GM21528 (cell line): Measurements from ENCODE around the gene AGER.
"Not testable (repeated sequence)": the region's sequence is repeated elsewhere in the genome, so short reads cannot be mapped to it uniquely, and the experiment has no call there.

Source experiments
- ATAC-seq: cut with Tn5 transposase; IDR thresholded peaks from one replicate; pipeline ENCODE4 v1.9.1; 2021; ENCODE audit warnings: mild to moderate bottlenecking, moderate library complexity; ENCODE audit not compliant: unreplicated experiment, low FRiP score

AGER gene

DNA sequence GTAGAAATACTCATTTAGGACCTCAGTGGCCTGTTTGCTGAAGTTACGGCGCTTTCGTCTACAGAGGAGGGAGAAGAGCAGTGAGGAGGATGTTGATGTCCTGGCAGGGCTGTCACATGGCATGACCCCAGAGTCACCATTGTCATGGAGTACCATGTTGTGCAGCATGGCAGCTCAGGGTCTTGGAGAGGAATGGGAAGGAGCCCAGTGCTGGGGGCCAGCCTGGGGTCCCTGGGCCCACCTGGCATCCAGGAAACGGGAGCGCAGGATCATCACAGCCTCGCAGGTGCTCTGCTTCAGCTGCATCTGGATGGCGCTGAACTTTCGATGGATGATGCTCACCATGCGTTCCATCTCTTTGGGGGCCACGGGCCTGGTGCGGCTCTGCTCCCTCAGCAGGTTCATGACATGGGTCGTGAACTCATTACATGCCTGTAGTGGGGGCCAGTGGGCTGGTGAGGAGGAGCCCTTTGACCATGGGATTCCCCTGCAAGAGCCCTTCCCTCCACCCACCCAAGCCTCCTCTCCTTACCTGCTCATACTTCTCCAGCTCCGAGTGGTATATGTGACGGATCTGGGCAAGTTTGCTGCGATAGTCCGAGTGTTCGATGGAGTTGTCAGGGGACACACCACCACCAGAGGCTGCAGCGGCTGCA is 3.8 kb upstream of the AGER start:
- ATAC-seq: not testable (repeated sequence)

DNA sequence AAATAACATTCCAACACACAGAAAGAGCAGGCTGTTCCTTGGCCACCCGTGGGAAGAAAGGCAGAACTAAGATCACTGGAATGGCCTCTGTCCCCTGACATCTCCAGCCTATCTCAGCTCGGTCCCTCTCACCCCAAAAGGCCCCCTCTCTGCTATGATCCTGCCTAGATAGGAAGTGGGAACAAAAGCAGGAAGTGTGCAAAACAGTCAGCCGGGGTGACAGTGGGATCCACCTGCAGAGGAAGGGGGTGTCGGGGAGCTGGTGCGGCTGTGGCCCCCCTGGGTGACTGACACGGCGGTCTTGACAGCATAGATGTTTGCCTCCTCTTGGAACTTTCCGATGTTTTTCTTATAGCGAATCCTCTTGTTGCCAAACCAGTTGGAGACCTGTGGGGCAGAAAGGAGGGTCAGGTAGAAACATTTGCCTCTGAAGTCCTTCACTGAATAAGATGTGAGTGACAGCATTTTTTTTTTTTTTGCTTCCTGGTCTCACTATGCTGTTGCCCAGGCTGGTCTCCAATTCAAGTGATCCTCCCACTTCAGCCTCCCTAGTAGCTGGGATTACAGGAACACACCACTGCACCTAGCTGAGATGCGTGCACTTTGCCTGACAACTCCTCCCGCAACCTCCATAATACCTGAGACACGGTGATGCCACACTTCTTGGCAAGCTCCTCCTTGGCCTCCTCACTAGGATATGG is 3.1 kb upstream of the AGER start:
- no peak for ATAC-seq

DNA sequence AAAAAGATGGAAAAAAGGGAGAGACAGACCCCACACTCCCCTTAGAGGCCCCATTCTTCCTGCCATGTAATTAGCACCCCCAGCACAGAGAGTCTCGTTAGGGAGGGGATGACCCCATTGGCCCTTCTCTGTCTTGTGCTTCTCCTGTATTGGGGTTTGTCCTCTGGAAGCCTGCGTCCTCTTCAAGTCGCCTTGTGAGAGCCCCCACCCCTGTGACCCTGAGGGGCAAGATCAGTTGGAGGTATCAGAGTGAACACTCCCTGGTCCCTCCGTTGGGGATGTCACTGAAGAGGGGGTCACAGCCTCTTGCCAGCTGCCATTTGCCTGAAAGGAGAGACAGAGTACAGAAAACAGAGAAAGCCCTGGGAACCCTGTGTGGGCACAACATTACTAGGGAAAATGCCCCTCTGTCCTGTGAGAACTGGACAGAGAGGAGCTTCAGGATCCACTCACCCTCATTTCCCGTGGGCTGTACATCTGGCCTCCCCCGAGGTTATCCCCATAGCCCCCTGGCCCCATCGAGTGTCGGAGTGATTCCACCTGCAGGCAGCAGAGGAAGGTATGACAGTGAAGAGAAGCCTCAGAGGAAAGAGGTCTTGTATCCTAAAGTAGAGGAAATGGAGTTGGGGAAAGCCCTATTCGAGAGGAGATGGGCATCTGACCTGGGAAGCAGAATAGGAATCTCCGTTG is 2.2 kb upstream of the AGER start:
- not testable (repeated sequence) for ATAC-seq

DNA sequence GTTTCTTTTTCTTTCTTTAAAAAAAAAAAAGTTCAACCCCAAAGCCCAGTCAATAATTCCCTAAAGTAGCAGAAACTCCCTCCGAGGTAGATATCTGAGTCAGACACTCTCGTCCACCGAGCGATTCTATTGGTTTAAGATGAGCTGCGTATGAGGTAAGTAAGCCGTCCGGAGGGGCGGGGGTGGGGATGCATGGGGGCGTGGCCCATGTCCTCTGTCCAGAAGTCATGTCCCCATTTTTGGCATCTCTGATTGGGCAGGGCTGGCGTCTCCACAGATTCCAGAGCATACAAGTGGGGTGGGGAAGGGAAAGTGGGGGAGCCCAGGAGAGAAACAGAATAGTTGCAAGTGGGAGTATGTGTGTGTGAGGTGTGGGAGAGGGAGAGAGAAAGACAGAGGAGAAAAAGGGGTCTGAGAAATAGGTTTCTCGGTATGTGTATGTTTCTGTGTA is 1.7 kb upstream of the AGER start:
- not testable (repeated sequence) for ATAC-seq

DNA sequence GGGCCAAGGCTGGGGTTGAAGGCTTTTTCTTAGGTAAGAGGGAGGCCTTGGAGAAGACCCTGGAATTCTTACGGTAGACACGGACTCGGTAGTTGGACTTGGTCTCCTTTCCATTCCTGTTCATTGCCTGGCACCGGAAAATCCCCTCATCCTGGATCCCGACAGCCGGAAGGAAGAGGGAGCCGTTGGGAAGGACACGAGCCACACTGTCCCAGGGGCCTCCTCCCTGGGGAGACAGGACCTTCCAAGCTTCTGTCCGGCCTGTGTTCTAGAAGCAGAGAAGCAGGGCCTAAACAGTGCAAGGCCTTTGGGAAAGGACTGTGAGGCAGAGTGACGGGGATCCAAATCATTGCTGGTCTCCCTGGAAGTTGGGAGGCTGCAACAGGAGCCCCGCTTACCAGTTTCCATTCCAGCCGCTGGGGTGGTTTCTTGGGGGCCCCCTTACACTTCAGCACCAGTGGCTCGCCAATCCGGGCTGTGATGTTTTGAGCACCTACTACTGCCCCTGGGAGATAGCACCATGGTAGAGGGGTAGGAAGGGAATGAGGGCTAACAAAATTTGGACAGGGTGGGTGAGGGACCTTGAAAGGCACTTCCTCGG is 470 bp downstream of the AGER start:
- no peak for ATAC-seq

DNA sequence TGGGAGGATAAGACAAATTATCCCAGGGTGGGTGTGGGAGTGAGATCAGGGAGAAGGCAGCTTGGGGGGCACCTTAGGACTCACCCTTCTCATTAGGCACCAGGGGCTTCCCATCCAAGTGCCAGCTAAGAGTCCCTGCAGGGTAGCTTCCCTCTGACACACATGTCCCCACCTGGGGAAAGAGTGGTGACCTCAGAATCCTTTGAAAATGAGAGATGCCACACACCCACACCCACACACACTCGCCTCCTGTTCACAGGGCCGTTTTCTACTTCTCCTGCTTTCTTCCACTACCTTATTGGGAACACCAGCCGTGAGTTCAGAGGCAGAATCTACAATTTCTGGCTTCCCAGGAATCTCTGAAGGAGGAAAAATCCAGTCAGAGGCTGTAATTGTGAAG is 1.0 kb downstream of the AGER start:
- ATAC-seq: no peak

DNA sequence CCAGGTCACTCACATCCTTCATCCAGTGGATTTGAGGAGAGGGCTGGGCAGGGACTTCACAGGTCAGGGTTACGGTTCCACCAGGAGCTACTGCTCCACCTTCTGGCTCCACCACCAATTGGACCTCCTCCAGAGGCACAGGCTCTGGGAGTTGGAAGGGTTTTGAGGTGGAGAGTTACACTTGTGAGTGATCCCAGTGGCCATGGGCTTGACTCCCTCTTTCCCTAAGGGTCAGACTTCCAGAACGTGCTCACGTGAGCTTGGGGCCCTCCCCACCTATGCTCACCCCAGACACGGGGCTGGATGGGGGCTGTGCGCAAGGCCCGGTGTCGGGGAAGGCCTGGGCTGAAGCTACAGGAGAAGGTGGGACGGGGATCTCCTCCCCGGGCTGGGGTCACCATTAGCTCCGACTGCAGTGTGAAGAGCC is 1.5 kb downstream of the AGER start:
- ATAC-seq: no peak

DNA sequence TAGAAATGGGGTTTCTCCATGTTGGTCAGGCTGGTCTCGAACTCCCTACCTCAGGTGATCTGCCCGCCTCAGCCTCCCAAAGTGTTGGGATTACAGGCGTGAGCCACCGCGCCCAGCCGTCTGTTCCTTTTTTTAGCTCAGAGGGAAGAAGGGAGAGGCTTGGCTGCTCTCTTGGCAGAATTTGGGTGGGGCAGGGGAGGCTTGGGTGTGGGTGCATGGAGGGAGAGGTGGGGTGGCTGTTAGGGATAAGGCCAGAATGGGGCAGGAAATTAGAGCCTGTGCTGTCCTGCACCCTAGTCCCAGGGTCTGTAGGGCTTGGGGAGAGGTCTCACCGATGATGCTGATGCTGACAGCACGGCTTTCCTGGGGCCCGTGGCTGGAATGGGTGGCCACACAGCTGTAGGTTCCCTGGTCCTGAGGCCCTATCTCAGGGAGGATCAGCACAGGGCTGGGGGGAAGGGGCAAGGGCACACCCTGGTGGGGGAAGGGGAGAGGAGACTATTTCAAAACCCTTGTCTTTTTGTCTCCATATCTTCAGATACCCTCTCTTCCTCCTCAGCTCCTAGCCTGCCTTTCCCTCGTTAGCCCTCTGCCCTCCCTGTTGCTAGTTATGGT is 2.0 kb downstream of the AGER start:
- ATAC-seq: no peak

DNA sequence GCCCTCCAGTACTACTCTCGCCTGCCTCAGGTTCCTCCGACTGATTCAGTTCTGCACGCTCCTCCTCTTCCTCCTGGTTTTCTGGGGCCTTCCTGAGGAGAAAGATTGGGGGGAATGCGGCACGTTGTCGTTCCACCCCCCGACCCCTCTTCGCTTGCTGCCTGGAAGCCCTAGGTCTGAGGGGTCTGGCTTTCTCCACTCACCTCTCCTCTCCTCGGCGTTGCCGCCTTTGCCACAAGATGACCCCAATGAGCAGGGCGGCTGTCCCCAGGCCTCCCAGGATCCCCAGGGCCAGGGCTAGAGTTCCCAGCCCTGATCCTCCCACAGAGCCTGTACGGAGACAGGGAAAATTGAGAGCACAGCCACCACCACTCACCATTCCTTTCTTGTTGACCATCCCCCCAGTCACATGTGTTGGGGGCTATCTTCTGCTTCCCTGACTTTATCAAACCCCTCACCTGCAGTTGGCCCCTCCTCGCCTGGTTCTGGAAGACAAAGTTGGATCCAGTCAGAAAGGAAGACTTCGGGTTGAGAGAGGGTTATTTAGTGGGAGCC is 2.8 kb downstream of the AGER start:
- ATAC-seq: no peak

DNA sequence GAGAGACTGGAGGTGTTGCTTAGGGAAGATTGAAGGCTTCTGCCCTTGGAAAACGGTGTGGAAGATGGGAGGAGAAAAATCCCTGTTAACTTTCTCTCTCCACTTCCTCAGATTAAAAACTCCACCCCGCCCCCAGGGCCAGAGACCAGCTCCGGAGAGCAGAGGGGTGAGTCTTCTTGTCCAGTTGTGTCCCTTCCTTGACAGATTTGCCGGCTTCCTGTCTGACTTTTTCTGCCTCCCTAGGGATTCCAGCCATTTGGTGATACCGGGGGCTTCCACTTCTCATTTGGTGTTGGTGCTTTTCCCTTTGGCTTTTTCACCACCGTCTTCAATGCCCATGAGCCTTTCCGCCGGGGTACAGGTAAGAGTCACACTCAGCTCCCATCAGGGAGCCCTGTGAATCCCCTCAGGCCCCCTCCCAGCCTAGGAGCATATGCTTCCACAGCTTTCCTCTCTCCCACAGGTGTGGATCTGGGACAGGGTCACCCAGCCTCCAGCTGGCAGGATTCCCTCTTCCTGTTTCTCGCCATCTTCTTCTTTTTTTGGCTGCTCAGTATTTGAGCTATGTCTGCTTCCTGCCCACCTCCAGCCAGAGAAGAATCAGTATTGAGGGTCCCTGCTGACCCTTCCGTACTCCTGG is 4.2 kb downstream of the AGER start:
- ATAC-seq: no peak

DNA sequence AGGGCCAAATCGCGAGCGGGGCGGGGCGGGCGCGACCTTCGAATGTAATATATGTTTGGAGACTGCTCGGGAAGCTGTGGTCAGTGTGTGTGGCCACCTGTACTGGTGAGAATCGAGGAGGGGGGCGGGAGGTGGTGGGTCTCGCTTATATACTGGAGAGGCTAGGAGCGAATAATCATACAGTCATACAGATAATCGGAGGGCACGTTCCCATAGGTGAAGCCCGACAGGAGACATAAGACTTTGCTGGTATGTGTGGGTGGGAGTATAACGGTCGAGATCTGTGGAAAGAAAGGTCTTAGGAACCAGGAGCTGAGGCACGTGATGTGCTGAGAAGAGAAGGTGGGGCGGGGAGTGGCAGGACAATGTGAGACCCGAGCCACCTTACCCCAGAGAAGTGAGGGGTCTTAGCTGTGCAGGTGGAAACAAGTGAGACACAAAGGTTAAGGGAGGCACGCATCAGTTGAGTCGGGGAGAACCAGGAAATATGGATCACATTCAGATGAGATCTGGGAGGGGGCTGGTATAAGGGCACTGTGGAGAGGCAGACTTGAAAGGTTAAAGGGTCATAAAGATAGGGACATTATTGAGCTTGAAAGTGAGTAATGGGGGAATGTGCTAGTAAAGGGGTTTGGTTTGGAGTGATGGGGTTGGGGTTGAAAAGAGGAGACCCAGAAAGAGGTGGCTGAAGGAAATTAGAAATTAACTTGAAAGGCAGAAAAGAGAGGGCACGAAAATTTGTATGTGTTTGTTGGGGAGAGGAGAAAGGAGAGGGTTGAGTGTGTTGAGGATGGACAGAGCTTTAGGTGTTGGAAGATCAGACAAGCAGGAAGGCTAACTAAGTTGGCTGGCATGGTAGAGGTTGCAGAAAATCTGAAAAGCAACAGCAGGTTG is 5.3 kb downstream of the AGER start:
- ATAC-seq: no peak

DNA sequence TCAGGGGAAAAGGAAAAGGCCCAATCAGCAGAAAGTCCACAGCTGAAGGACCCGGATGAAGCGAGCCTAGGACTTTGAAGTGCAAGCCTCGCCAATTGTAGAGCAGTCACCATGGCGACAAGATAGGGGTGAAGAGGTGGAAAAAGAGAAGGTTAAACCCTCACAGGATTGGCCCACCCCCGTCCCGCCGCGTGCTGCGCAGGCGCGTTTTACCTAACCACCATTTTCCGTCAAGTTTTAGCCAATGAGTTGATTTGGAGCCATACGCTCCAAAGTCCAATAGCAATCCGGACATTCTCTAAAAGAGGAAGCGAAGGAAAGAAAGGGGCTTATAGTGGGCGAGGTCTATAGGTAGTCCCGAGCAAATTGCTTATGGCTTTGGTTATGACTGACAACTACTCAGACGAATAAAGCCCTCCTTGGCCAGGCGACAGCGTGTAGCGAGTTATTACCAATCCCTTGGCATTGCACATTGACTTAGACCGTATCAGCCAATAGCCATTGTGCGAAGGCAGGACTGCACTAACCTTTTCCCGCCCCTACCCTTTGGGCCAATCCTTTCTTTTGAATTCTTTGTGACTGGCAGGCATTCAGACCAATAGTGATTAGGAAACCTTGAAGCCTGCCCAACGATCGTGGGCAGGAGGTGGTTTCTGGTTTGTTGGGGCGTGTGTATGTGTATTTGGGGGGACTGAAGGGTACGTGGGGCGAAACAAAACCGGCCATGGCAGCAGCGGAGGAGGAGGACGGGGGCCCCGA is 6.1 kb downstream of the AGER start, which contains the start of gene RNF5:
TSS of gene RNF5 (plus strand) at position 618 of the 759 bp plus-strand sequence. CDS start at position 725, 107 bp downstream.
- ATAC-seq: peak; percentile 75

DNA sequence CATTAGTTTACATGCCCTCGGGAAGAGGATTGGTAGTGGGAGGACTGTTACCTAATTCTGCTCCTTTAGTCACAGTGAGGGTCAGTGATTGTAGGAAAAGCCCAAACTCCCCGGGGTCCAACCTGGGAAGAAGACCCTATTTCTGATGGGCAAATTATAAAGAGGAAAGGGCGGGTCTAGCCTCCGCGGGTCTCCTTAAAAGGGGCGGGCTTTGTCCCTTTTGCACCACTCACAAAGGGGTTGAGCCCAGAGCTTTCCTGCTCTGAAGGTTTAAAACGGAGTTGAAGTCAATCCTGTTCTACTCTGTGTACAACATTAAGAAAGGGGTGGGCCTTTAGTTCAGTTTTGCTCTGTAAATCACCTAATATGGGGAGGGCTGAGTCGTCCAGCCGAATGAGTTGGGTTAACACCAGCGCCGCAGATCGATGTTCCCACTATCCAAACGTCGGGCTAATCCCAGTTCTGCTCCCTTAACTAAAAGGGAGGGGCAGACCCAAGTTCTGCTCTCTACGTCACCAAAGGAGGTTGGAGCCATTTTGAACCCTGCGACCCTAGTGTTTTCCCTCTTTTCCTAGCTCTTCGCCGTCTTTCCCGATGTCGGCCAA is 6.8 kb downstream of the AGER start:
- peak; percentile 7 for ATAC-seq

DNA sequence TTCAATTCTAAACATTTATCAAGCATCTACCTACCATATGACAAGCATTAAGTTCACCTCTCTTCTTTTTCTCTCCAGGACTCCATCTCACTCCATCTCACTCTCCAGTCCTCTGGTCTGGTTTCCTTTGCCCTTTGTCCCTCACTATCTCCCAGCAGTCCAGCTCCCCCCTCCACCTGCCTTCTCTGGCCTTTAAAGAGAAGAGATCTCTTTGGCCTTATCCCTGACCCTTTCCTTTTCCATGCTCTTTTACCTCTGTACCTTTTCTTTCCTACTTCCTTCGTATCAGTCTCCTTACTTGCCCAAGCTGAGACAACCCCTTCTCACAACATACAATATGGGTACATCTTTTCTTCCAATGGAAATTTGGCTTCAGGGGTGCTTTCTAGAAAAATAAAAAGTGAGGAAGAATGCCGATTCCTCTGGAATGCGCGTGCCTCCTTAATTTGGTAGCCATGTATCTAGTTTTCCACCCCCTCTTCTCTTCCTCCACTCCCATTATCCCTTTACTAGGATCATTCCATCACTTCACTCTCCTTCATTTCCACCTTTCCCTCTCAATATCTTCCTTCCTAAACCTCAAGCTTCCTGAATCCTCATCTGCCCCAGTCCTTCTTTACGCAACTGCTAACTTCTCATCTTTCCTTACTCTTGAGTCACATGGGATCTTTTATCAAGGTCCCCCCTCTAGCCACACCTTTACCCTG is 7.4 kb downstream of the AGER start:
- ATAC-seq: no peak

DNA sequence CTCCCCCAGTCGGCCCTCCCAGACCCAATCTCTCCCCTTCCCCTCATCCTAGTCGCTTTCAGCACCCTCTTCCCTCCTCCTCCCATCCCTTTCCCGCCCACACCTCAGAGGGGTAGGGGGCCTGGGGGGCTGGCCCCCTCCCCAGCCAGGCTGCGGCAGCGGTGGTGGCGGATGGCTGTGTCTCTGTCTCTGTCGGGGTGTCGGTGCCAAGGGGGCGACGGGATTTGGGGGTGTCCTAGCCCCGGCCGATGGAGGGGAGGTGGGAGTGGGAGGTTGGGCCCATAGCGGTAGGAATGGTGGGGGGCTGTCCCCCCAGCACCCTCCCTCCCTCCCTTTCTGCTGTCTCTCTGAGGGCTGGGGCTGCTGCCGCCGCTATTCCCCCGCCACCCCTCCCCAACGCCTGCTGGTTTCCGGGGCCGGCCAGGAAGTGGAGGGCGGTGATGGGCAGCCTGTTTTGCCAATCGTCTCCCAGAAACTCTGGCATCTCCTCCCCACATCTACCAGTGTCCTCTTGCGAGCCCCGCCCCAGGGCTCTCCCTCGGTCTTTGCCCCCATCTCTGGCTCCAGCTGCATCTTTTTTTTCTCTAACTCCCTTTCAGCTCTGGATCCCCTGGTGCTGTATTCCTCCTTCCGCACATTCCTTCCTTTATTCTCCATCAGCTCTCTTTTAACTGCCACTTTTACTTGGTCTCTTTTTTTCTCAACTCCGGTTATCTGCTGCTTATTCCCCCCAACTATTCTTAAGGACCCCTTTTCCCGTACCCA is 8.2 kb downstream of the AGER start, which contains the start of gene AGPAT1:
TSS of gene AGPAT1 (minus strand) at position 374 of the 765 bp plus-strand sequence. CDS start 4,588 bp downstream, outside the sequence.
- ATAC-seq: peak; percentile 46

DNA sequence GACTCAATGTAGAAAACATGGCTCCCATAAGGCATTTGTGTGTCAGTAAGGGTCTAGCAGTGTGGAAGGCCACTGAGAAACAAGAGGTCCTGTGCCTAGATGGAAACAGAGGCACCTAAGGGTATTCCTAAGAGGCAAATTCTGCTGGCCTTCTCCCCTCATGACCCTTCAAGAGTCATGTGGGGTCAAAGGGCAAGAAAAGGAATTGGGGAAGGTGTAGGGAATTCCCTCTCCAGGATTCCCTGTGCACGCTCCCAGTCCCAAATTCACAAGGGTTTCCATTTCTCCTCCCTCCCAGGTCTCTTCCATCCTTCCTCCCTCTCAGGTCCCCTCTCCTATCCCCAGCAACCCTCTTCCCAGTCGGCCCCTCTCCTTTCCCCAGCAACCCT is 8.7 kb downstream of the AGER start:
- ATAC-seq: no peak
